OCI-LY1 (cell line): Measurements from ENCODE around the gene TSPYL1.

Experiments used
- H2AFZ ChIP-seq: fragments of 200-600 bp; sonication (generic), shearing (Covaris generic); 2 replicates; pipeline ENCODE4 v1.6.0; 2014; ENCODE audit warnings: antibody characterized with exemption, mild to moderate bottlenecking, low read length
- H3F3A ChIP-seq: fragments of 200-600 bp; sonication (generic), shearing (Covaris generic); 2 replicates; pipeline ENCODE4 v1.6.0; 2014; ENCODE audit warnings: mild to moderate bottlenecking, antibody characterized with exemption, low read length, moderate library complexity; ENCODE audit not compliant: insufficient read depth
- H3K27ac ChIP-seq: fragments of 200-600 bp; sonication (generic); 2 replicates; pipeline ENCODE4 v1.5.1; 2014; ENCODE audit warnings: low read length, mixed run types, mild to moderate bottlenecking, low read depth; ENCODE audit not compliant: poor library complexity, severe bottlenecking
- H3K27me3 ChIP-seq: fragments of 200-600 bp; sonication (generic); 2 replicates; pipeline ENCODE4 v1.6.0; 2014; ENCODE audit warnings: antibody characterized with exemption, mild to moderate bottlenecking, low read length, moderate library complexity; ENCODE audit not compliant: insufficient read depth
- H3K36me3 ChIP-seq: fragments of 200-600 bp; sonication (generic); 2 replicates; pipeline ENCODE4 v1.6.1; 2014; ENCODE audit warnings: mild to moderate bottlenecking, antibody characterized with exemption, low read length, moderate library complexity, mixed read lengths; ENCODE audit not compliant: insufficient read depth
- H3K4me1 ChIP-seq: fragments of 200-600 bp; sonication (generic); 2 replicates; pipeline ENCODE4 v1.5.1; 2014; ENCODE audit warnings: mild to moderate bottlenecking, low read length, moderate library complexity; ENCODE audit not compliant: insufficient read depth, severe bottlenecking
- H3K4me2 ChIP-seq: fragments of 200-600 bp; sonication (generic), shearing (Covaris generic); 2 replicates; pipeline ENCODE4 v1.6.1; 2014; ENCODE audit warnings: low read length
- H3K4me3 ChIP-seq: fragments of 200-600 bp; sonication (generic); 2 replicates; pipeline ENCODE4 v1.5.1; 2014; ENCODE audit warnings: low read length, low read depth, mild to moderate bottlenecking, mixed read lengths; ENCODE audit not compliant: poor library complexity, severe bottlenecking
- H3K79me2 ChIP-seq: fragments of 200-600 bp; shearing (Covaris generic); 2 replicates; pipeline ENCODE4 v1.6.1; 2016; ENCODE audit warnings: mixed run types, low read length, mixed read lengths; ENCODE audit not compliant: insufficient read depth
- H3K9ac ChIP-seq: fragments of 200-600 bp; sonication (generic), shearing (Covaris generic); 2 replicates; pipeline ENCODE4 v1.6.1; 2014; ENCODE audit warnings: mild to moderate bottlenecking, low read length, mixed read lengths
- H3K9me2 ChIP-seq: fragments of 200-600 bp; sonication (generic), shearing (Covaris generic); 2 replicates; pipeline ENCODE4 v1.6.1; 2014; ENCODE audit warnings: low read depth, mild to moderate bottlenecking, low read length, mixed read lengths
- H3K9me3 ChIP-seq: fragments of 200-600 bp; shearing (Covaris generic); 2 replicates; pipeline ENCODE4 v1.6.1; 2014; ENCODE audit warnings: low read length, mixed read lengths
- H4K20me1 ChIP-seq: fragments of 200-600 bp; sonication (generic), shearing (Covaris generic); 2 replicates; pipeline ENCODE4 v1.6.0; 2016; ENCODE audit warnings: mild to moderate bottlenecking, low read length; ENCODE audit not compliant: insufficient read depth
- CTCF ChIP-seq: fragments of 200-600 bp; sonication (generic), shearing (Covaris generic); IDR thresholded peaks from 2 replicates; pipeline ENCODE4 v1.5.1; 2017; ENCODE audit warnings: mild to moderate bottlenecking, antibody characterized with exemption, low read length, moderate library complexity, mixed read lengths
- EZH2 ChIP-seq: fragments of 200-600 bp; sonication (generic), shearing (Covaris generic); IDR thresholded peaks from 2 replicates; pipeline ENCODE4 v1.8.0; 2017; ENCODE audit warnings: borderline replicate concordance, mixed run types, mild to moderate bottlenecking, antibody characterized with exemption, low read length, moderate library complexity, mixed read lengths

Gene TSPYL1

GRCh38 chr6:116244284-116244683 is 35.4 kb downstream of the TSPYL1 start:
- Histone ChIP-seq H3F3A (no peaks in the 10 kb centered on the region), H3K4me1 (no peaks in the 10 kb centered on the region), H4K20me1 (no peaks in the 10 kb centered on the region), H3K27ac (no peak overlapping the region), H2AFZ (no peak overlapping the region), H3K9ac (no peak overlapping the region), H3K9me2 (no peaks in the 10 kb centered on the region), H3K9me3 (no peaks in the 10 kb centered on the region), H3K4me3 (no peak overlapping the region), H3K4me2 (no peak overlapping the region), H3K27me3 (no peaks in the 10 kb centered on the region), H3K36me3 (no peaks in the 10 kb centered on the region), H3K79me2 (no peaks in the 10 kb centered on the region)
- no peak for TF ChIP-seq EZH2
- no peak for TF ChIP-seq CTCF

DNA sequence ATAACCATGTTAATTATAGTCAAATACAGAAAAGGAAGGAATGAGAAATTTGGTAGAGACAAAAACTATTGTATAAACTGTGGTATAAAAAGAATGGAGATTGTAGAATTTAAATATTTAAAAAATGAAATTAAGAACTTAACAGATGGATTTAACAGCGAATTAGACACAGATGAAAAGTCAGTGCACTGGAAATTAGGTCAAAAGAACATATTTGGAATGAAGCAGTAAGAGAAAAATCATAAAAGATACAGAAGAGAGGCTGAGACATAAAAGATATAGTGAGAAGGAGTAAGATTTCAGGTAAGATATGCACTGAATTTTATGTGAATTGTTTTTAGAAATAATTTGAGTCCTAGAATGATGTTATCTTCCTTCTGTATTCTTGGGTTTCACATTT is 39.9 kb downstream of the TSPYL1 start:
- H3K27ac ChIP-seq = no peak overlapping the region
- no peak overlapping the region for H3K4me2 ChIP-seq

DNA sequence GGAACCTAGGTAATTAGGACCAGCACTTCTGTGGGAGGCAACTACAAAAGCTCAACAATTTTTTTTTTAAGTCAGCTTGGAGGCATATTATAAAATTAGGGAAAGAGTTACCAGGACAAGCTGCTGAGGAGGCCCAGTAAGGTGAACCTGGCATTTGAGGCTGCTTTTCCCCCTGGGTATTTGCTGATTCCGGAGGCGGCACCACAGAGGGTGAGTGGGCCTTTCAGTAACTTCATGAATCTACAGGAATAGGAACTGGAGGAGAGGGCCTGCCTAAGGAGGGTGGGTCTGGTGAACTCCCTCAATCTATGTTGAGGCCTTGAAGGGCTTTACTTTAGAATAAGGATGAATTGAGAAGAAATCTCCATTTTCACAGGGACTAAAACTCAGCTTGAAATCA is 40.5 kb downstream of the TSPYL1 start:
- no peaks in the 10 kb centered on the region for H3K36me3 ChIP-seq
- no peak overlapping the region for H3K4me3 ChIP-seq
- no peaks in the 10 kb centered on the region for H3K79me2 ChIP-seq
- no peaks in the 10 kb centered on the region for H3K9me2 ChIP-seq
- H3K27ac ChIP-seq = no peak overlapping the region
- no peak for TF ChIP-seq CTCF
- no peak overlapping the region for H3K4me2 ChIP-seq
- H3F3A ChIP-seq = no peaks in the 10 kb centered on the region
- no peak overlapping the region for H2AFZ ChIP-seq
- no peaks in the 10 kb centered on the region for H3K27me3 ChIP-seq
- no peaks in the 10 kb centered on the region for H3K9me3 ChIP-seq
- no peaks in the 10 kb centered on the region for H4K20me1 ChIP-seq
- H3K9ac ChIP-seq = no peak overlapping the region
- no peaks in the 10 kb centered on the region for H3K4me1 ChIP-seq

More for the DNA sequence above, 39.9 kb downstream of the TSPYL1 start:
- H4K20me1 ChIP-seq = no peaks in the 10 kb centered on the region
- no peaks in the 10 kb centered on the region for H3K9me2 ChIP-seq
- no peak overlapping the region for H2AFZ ChIP-seq
- H3K4me3 ChIP-seq = no peak overlapping the region
- no peaks in the 10 kb centered on the region for H3K4me1 ChIP-seq
- H3K36me3 ChIP-seq = no peaks in the 10 kb centered on the region
- TF ChIP-seq EZH2 (no peak), CTCF (no peak)
- H3K9me3 ChIP-seq = no peaks in the 10 kb centered on the region
- H3K9ac ChIP-seq = no peak overlapping the region
- H3K79me2 ChIP-seq = no peaks in the 10 kb centered on the region
- no peaks in the 10 kb centered on the region for H3F3A ChIP-seq
- no peaks in the 10 kb centered on the region for H3K27me3 ChIP-seq
